GM23338 (cell line): ENCODE data around the gene NCKAP5. TPM values are rescaled to one million over a fixed set of nuclear protein-coding genes. Genes with fewer than 3 reads are reported as not detected.

Source experiments
- ATAC-seq: fragments of 200-7000 bp; cut with Tn5 transposase; 3 replicates; pipeline ENCODE4 v1.9.1; 2020
- DNase-seq: peaks from one replicate; pipeline ENCODE4 v3.0.0-alpha.2; 2015; ENCODE audit warnings: low spot score
- H2AFZ ChIP-seq: fragments of 200-600 bp; sonication (generic); 2 replicates; pipeline ENCODE4 v1.8.0; 2016; ENCODE audit warnings: antibody characterized with exemption, mild to moderate bottlenecking, moderate library complexity
- H3F3A ChIP-seq: fragments of 200-600 bp; sonication (generic); replicated peaks from 2 replicates; pipeline ENCODE4 v1.8.0; 2017; ENCODE audit warnings: antibody characterized with exemption, mixed run types, low read depth
- H3K27ac ChIP-seq: fragments of 200-600 bp; sonication (generic); 2 replicates; pipeline ENCODE4 v1.6.1; 2016; ENCODE audit warnings: low read depth
- H3K27me3 ChIP-seq: fragments of 200-600 bp; sonication (generic); 2 replicates; pipeline ENCODE4 v1.8.0; 2016; ENCODE audit warnings: mild to moderate bottlenecking, mixed run types, moderate library complexity; ENCODE audit not compliant: insufficient read depth
- H3K36me3 ChIP-seq: fragments of 200-600 bp; sonication (generic); 2 replicates; pipeline ENCODE4 v1.8.0; 2016; ENCODE audit warnings: mild to moderate bottlenecking; ENCODE audit not compliant: insufficient read depth
- H3K4me1 ChIP-seq: fragments of 200-600 bp; sonication (generic); 2 replicates; pipeline ENCODE4 v1.8.0; 2016; ENCODE audit warnings: mild to moderate bottlenecking, moderate library complexity; ENCODE audit not compliant: insufficient read depth
- H3K4me2 ChIP-seq: fragments of 200-600 bp; sonication (generic); 2 replicates; pipeline ENCODE4 v1.7.1; 2017; ENCODE audit warnings: mixed run types
- H3K4me3 ChIP-seq: fragments of 200-600 bp; sonication (generic); 2 replicates; pipeline ENCODE4 v1.6.1; 2016; ENCODE audit warnings: mixed run types
- H3K79me2 ChIP-seq: fragments of 200-600 bp; sonication (generic); replicated peaks from 2 replicates; pipeline ENCODE4 v1.8.0; 2017; ENCODE audit warnings: mild to moderate bottlenecking; ENCODE audit not compliant: insufficient read depth
- H3K9me2 ChIP-seq: fragments of 200-600 bp; sonication (generic); 2 replicates; pipeline ENCODE4 v1.8.0; 2017; ENCODE audit not compliant: insufficient read depth
- H4K20me1 ChIP-seq: fragments of 200-600 bp; sonication (generic); replicated peaks from 2 replicates; pipeline ENCODE4 v1.8.0; 2017; ENCODE audit warnings: mild to moderate bottlenecking; ENCODE audit not compliant: insufficient read depth
- H3K27ac Mint-ChIP-seq: 2 replicates; pipeline ENCODE4 v1.8.0; 2020; ENCODE audit warnings: inconsistent platforms, mild to moderate bottlenecking, moderate library complexity, mixed read lengths
- H3K27me3 Mint-ChIP-seq: 3 replicates; pipeline ENCODE4 v1.8.0; 2022; ENCODE audit warnings: low read depth, mild to moderate bottlenecking, moderate library complexity, mixed read lengths, inconsistent platforms; ENCODE audit not compliant: insufficient read depth, poor library complexity
- H3K36me3 Mint-ChIP-seq: 3 replicates; pipeline ENCODE4 v1.8.0; 2021; ENCODE audit warnings: low read depth, mild to moderate bottlenecking, inconsistent platforms, moderate library complexity, mixed read lengths
- H3K4me1 Mint-ChIP-seq: 3 replicates; pipeline ENCODE4 v1.8.0; 2020; ENCODE audit warnings: mild to moderate bottlenecking, inconsistent platforms, mixed read lengths
- H3K4me3 Mint-ChIP-seq: 3 replicates; pipeline ENCODE4 v1.8.0; 2021; ENCODE audit warnings: moderate library complexity, mild to moderate bottlenecking, inconsistent platforms, mixed read lengths
- H3K9me3 Mint-ChIP-seq: 3 replicates; pipeline ENCODE4 v1.8.0; 2020; ENCODE audit warnings: moderate library complexity, mild to moderate bottlenecking, inconsistent platforms, mixed read lengths
- CREB1 ChIP-seq: fragments of 250-450 bp; sonication (Bioruptor Pico); IDR thresholded peaks from 2 replicates; pipeline ENCODE4 v1.5.0; 2020; ENCODE audit warnings: low read depth, mild to moderate bottlenecking, moderate library complexity
- EZH2 ChIP-seq: fragments of 200-600 bp; sonication (generic); IDR thresholded peaks from one replicate; pipeline ENCODE4 v1.8.0; 2017; ENCODE audit warnings: antibody characterized with exemption, mild to moderate bottlenecking, low read depth; ENCODE audit not compliant: unreplicated experiment
- EZH2phosphoT487 ChIP-seq: fragments of 200-600 bp; sonication (generic); IDR thresholded peaks from one replicate; pipeline ENCODE4 v1.8.1; 2018; ENCODE audit warnings: antibody characterized with exemption; ENCODE audit not compliant: unreplicated experiment
- NANOG ChIP-seq: IDR thresholded peaks from 2 replicates; pipeline ENCODE4 v1.6.1; 2016; ENCODE audit warnings: antibody characterized with exemption, borderline replicate concordance
- STAT1 ChIP-seq: IDR thresholded peaks from one replicate; pipeline ENCODE4 v1.6.1; 2016; ENCODE audit warnings: antibody characterized with exemption; ENCODE audit not compliant: unreplicated experiment
- ZNF114 ChIP-seq: fragments of 250-450 bp; sonication (Bioruptor Pico); IDR thresholded peaks from 2 replicates; pipeline ENCODE4 v1.5.0; 2020; ENCODE audit warnings: mild to moderate bottlenecking, moderate library complexity
- ZNF331 ChIP-seq: fragments of 250-450 bp; sonication (Bioruptor Pico); IDR thresholded peaks from 2 replicates; pipeline ENCODE4 v1.5.0; 2020; ENCODE audit warnings: low read depth, mild to moderate bottlenecking, moderate library complexity
- ZNF462 ChIP-seq: fragments of 250-450 bp; sonication (Bioruptor Pico); IDR thresholded peaks from 2 replicates; pipeline ENCODE4 v1.5.0; 2020; ENCODE audit warnings: mild to moderate bottlenecking, moderate library complexity
- polyA plus RNA-seq: library from polyadenylated mRNA; unstranded; fragments of >200 nt; fragmentation: Nextera tagmentation; extraction: Ambion mirVana; gene quantifications from 2 replicates; pipeline ENCODE4 v1.2.1, GENCODE V29; 2016
- total RNA-seq: library from RNA; depleted of rRNA; stranded (reverse); fragments of >200 nt; shearing (Covaris generic); gene quantifications from 2 replicates; pipeline ENCODE4 v1.2.3, GENCODE V29; 2014
- TF ChIP-seq, protein P1 (sequence below): IDR thresholded peaks from 2 replicates; pipeline ENCODE4 v1.6.1; 2016; ENCODE audit warnings: antibody characterized with exemption
- TF ChIP-seq, protein P2 (sequence below), 2 experiments: fragments of 200-600 bp in 1 of 2; sonication (generic) in 1 of 2; conservative IDR thresholded peaks; 2 replicates each; pipeline versions ENCODE4 v1.5.1 to v1.6.1; 2016 to 2017; ENCODE audit warnings: antibody characterized with exemption in 2 of 2, low read depth in 2 of 2, mild to moderate bottlenecking in 2 of 2, moderate library complexity in 1 of 2

Gene NCKAP5
- total and polyA plus RNA-seq, 2 experiments from 2014 or later = 0.34 to 0.73 TPM

DNA sequence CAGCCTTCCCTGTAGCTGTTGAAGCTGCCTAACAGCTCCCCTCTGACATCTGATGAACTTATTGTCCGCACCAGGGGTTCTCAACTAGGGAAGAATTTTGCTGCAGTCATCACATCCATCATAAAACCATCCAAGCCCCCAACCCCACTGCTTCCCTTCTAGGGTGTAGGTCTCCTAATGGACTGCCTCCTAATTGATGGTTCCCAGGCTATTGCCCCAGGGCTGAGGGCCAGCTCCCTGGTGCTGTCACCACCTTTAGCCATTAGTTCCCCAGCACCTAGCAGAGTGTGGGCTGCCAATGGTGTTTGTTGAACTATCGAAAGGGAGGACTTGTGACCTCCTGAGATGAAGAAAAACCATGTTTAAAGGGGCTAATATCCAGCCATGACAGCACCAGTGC lies 125.9 kb downstream of the NCKAP5 start:
- no peak overlapping the region for H2AFZ ChIP-seq
- Mint-ChIP-seq H3K27me3 (peaks cover 2% of the 10 kb centered on the region), H3K36me3 (no peaks in the 10 kb centered on the region), H3K4me1 (no peaks in the 10 kb centered on the region; the same call in 2 of the 3 replicates), H3K9me3 (no peaks in the 10 kb centered on the region), H3K4me3 (no peak overlapping the region), H3K27ac (no peak overlapping the region)
- H3K4me3 ChIP-seq = no peak overlapping the region
- no peaks in the 10 kb centered on the region for H3K4me1 ChIP-seq
- no peak overlapping the region for H3K4me2 ChIP-seq
- no peak for ATAC-seq
- no peaks in the 10 kb centered on the region for H3K79me2 ChIP-seq
- TF ChIP-seq ZNF331 (no peak), NANOG (no peak), EZH2 (no peak), STAT1 (no peak), ZNF462 (CRISPR knock-in tag) (no peak), CREB1 (CRISPR knock-in tag) (no peak), EZH2phosphoT487 (no peak), ZNF114 (no peak)
- TF ChIP-seq, protein P1, sequence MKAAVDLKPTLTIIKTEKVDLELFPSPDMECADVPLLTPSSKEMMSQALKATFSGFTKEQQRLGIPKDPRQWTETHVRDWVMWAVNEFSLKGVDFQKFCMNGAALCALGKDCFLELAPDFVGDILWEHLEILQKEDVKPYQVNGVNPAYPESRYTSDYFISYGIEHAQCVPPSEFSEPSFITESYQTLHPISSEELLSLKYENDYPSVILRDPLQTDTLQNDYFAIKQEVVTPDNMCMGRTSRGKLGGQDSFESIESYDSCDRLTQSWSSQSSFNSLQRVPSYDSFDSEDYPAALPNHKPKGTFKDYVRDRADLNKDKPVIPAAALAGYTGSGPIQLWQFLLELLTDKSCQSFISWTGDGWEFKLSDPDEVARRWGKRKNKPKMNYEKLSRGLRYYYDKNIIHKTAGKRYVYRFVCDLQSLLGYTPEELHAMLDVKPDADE = no peak
- TF ChIP-seq, protein P2, sequence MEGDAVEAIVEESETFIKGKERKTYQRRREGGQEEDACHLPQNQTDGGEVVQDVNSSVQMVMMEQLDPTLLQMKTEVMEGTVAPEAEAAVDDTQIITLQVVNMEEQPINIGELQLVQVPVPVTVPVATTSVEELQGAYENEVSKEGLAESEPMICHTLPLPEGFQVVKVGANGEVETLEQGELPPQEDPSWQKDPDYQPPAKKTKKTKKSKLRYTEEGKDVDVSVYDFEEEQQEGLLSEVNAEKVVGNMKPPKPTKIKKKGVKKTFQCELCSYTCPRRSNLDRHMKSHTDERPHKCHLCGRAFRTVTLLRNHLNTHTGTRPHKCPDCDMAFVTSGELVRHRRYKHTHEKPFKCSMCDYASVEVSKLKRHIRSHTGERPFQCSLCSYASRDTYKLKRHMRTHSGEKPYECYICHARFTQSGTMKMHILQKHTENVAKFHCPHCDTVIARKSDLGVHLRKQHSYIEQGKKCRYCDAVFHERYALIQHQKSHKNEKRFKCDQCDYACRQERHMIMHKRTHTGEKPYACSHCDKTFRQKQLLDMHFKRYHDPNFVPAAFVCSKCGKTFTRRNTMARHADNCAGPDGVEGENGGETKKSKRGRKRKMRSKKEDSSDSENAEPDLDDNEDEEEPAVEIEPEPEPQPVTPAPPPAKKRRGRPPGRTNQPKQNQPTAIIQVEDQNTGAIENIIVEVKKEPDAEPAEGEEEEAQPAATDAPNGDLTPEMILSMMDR (conservative IDR thresholded peaks at IDR 0.05; ENCODE audit: low read depth in 2 of 2) = no peak
- DNase-seq = no peak
- no peaks in the 10 kb centered on the region for H3K36me3 ChIP-seq
- no peaks in the 10 kb centered on the region for H3K9me2 ChIP-seq
- no peak overlapping the region for H3K27ac ChIP-seq
- H3F3A ChIP-seq = no peaks in the 10 kb centered on the region
- H3K27me3 ChIP-seq = no peaks in the 10 kb centered on the region
- no peaks in the 10 kb centered on the region for H4K20me1 ChIP-seq
